Stimulated activated CD4-positive, alpha-beta T cell treated with anti-CD3 and anti-CD28 coated beads, TNF-alpha, amount 100 ng/mL, for 24 hours (primary cell): Measurements from ENCODE around the gene ZC3H6.
A peak's percentile ranks its signal among the peaks of the same experiment; 100 is the strongest.

ENCODE experiments used
- DNase-seq, 3 experiments: peaks; one replicate each; pipeline ENCODE4 v3.0.0-alpha.2; 2020; ENCODE audit warnings: low read depth in 3 of 3

The ZC3H6 gene, protein sequence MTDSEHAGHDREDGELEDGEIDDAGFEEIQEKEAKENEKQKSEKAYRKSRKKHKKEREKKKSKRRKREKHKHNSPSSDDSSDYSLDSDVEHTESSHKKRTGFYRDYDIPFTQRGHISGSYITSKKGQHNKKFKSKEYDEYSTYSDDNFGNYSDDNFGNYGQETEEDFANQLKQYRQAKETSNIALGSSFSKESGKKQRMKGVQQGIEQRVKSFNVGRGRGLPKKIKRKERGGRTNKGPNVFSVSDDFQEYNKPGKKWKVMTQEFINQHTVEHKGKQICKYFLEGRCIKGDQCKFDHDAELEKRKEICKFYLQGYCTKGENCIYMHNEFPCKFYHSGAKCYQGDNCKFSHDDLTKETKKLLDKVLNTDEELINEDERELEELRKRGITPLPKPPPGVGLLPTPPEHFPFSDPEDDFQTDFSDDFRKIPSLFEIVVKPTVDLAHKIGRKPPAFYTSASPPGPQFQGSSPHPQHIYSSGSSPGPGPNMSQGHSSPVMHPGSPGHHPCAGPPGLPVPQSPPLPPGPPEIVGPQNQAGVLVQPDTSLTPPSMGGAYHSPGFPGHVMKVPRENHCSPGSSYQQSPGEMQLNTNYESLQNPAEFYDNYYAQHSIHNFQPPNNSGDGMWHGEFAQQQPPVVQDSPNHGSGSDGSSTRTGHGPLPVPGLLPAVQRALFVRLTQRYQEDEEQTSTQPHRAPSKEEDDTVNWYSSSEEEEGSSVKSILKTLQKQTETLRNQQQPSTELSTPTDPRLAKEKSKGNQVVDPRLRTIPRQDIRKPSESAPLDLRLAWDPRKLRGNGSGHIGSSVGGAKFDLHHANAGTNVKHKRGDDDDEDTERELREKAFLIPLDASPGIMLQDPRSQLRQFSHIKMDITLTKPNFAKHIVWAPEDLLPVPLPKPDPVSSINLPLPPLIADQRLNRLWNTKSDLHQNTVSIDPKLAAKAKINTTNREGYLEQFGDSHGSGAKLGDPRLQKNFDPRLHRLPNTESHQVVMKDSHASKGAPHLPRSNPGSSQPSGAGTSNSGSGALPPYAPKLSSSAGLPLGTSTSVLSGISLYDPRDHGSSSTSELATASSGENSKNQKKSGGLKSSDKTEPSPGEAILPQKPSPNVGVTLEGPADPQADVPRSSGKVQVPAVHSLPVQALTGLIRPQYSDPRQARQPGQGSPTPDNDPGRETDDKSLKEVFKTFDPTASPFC

DNA sequence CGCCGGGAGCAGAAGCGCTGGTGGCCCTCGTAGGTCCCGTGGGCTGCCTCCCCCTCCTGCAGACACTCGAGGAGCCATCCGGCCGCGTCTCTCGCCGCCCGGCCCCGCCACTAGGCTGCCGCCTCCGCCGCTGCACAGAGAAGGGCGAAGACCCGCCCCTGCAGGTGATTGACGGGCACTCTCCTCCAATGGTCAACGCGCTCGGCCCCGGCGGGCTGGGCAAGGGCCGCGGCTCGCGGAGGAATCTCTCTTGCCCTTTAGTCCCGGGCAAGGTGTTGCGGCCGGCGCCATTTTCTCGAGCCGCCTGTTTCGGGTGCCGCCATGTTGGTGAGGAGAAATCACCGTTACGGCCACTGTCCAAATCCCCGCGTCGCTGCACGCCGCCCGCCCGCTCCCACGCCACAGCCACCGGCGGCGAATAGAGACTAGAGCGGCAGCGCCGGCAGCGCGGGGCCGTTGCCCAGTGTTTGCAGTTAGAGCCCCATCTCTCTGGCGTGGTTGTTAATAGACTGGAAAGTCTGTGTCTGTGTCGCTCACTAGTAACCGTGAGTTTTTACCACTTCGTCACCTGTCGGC lies at the start of gene ZC3H6:
Gene ZC3H6 (plus strand): TSS at position 287 of the 576 bp plus-strand sequence. CDS start 398 bp downstream, outside the sequence.
- peak; percentile 99 for DNase-seq

DNA sequence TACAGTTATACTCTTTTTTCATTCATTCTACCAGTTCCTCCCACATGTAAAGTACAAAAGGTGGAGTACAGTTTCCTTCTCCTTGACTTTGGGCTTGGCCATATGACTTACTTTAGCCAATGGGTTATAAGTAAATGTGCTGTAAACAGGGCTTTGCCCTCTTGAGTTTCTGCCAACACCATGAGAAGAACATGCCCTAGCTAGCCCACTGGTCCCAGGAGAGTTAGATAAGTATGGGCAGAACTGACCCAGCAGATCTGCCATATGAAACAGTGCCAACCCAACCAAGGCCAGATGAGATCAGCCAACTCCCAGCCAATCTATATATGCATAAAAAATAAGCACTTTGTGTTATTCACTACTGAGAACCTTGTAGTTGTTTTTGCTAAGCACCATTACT lies 46.0 kb upstream of the ZC3H6 start:
- DNase-seq: no peak

DNA sequence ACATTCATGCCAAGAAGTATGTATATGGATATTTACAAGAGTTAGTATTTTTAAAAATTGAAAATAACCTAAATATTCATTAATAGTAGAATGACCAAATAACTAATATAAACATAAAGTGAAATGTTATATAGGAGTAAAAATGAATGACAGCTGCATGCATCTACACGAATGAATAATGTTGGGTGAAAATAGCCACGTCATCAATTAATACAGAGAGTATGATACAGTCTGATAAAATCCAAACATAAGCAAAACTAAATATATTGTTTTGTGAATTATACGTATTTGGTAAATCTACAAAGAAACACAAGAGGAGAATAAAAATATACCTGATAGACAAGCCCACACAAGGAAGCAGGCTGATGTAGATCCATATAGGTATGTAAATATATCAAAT lies 45.0 kb upstream of the ZC3H6 start:
- no peak for DNase-seq

DNA sequence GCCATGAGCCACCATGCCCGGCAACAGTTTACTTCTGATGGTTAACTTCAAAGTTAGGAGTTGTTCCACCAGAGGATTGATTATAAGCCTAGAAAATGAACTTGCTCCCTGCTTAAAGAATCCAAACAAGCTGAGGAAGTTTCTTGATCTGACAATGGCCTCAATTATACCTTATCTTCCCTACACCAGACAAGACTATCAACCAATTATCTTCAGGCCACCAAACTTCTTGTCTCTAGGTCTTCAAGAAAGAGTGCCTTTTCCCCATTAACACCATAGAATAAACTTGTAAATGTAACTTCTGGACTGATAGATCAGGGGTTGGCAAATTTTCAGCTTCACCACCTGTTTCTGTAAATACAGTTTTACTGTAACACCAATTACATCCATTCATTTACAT lies 35.5 kb upstream of the ZC3H6 start:
- DNase-seq: no peak

DNA sequence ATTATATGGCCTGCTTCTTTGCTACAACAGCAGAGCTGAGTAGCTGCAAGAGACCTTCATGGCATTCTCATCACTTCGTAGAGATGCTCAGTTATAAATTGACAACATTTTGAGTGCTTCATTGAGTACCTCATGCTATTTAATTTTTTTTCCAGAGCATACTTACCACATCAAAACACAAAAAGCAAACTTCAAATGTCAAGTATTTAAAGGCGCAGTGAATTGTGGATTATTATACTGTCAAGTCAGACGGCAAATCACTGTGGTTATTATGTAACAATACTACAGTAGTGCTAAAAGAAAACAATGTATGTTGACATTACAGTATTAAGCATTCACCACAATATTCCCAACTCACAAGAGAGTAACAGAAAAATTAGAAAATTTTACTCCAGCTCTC lies 33.0 kb upstream of the ZC3H6 start:
- no peak for DNase-seq

DNA sequence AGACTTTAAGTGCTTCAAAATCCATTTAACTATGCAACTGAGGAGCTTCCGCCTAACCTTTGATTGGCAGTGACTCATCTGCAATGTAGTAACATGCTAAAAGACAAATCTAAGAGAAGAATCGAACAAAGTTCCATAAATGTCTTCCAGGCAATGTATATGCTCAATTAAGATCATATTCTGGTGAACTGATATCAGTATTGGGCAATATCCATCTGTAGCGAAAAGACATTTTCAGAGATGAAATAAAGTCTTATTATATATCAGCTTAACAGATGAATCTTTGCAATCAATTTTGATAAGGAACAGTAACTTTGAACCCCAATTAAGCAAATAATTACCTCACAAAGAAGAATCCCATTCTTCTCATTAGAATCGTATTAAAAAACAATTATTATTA lies 32.2 kb upstream of the ZC3H6 start:
- DNase-seq: no peak

DNA sequence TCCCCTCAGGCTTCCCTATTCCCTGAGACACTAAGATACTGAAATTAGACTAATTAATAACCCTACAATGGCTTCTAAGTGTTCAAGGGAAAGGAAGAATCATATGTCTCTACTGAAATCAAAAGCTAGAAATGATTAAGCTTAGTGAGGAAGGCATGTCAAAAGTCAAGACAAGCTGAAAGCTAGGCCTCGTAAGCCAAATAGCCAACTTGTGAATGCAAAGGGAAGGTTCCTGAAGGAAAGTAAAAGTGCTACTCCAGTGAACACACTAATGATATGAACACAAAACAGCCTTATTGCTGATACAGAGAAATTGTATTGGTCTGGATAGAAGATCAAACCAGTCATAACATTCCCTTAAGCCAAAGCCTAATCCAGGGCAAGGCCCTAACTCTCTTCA lies 30.5 kb upstream of the ZC3H6 start:
- no peak for DNase-seq

DNA sequence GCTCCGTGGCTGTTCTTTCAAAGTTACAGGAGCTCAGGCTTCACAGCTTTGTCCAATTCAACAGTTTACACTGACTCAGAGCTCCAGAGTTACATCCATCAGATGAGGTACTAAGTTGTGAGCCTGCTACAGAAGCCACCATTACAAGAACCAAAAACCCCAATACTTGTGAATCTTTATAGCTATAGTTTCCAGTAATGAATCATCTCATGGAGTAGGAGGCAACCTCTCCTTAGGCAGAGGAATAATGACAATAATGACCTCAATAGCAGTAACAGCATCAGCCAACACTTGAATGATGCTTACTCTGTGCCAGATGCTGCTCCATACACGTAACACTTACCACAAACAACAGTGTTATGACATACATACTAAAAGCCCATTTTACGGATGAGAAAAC lies 24.1 kb upstream of the ZC3H6 start:
- DNase-seq: no peak

DNA sequence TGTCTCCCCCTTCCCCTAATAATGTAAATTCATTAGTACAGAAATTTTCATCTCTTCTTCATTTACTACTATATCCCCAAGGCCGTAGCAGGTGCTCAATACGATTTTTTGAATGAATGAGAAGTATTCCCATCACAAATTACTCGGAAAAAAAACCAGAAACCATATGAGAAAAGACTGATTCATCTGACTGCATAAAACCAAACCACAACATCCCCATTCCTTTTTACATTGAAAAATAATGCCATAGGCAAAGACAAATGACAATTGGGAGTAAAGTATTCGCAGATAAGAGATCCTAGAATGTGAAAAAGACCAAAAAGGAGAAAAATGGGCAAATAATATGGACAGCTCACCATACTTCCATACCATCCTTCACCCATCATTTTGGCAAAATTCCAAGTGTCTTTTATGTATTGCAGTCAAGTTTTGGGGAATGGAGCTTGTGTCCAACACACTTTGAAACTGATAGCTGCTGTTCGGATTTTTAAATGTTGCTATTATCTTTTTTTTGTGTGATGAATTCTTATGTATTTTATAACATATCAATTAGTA lies 22.1 kb upstream of the ZC3H6 start:
- DNase-seq: no peak

DNA sequence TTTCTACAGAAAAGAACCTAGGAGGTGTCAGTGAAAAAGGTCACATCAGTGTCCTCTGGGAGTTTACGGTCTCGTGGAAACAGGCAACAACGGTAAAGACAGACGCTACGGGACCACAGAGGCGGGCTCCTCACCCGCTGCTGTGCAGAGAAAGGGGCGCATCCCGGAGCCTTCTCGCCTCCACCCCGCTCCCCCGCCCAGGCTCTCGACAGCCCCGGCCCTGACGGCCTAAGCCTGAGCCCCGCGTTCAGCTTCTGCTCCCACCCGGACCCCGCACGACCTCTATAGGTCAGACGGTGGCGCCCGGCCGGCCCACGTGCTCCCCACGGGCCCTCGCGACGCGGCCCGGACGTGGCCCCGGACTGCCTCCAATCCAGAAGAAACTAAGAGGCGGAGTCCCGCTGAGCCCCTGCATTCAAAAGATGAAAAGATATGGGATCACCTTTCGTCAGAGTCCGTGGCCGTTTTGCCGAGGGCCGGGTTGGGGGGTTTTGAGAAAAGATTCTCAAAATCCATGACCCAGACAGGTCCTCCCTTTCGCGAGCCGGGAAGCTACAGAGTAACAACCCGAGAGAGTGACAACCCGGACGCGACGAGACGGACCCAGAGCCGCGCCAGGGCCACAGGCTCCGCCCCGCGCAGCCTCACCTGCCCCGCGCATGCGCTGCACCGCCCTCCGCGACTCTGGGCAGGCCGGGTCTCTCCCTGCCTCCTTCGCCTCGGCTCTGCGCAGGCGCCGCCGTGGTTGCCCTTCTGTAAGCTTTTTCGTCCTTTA lies 20.7 kb upstream of the ZC3H6 start, which contains the start of gene ZC3H8:
Gene ZC3H8 (minus strand): TSS at position 577 of the 775 bp plus-strand sequence. CDS start 61 bp downstream, at position 516.
- peak; percentile 90 to 95 (median 91) for DNase-seq

DNA sequence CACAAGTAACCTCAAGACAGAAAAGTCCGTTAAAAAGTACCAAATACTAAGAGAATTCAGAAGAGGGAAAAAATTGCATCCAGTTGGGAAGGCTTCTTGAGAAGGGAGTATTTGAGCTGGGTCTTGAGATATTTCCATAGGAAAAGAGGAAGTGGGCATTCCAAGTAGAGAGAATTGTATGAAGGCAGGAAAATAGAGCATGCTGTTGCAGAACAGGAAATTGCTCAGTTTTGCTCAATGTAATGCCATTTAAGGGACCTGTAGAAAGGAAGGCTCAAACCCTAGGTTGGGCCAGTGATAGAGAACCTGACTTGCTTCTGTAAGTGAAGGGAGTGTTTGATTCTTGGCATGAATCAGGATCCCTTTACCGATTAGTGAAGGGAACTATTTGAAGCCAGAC lies 19.5 kb upstream of the ZC3H6 start:
- no peak for DNase-seq

DNA sequence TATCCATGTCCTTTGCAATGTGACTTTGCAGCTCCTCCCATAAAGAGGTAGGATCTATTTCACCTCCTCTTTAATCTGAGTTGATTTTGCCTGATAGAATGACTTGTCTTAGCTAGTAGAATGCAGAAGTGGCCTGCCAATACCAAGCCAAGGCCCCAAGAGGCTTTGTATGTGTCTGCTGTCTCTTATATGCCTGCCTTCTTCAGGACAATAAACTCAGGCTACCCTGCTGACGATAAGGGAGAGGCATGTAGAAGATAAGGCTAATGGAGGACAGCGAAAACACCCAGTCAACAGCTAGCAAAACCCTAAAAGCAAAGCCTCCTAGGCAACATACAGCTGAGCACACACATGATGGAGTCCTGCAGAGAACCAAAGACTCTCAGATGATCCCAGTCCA lies 18.7 kb upstream of the ZC3H6 start:
- DNase-seq: no peak

DNA sequence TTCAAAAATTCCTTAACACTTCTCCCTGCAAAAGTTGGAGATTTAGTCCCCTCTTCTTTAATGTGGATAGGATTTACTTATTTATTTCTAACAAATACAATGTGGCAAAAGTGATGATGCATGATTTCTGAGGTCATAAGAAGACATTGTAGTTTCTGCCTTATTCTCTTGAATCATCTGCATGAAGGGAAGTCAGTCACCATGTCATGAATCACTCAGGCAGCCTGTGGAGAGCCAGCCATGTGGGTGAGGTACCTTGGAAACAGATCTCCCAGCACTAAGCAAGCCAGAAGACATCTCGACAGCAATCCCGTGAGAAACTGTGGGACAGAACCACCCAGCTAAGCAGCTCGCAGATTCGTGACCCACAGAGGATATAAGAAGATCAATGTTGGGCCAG lies 17.8 kb upstream of the ZC3H6 start:
- no peak for DNase-seq

DNA sequence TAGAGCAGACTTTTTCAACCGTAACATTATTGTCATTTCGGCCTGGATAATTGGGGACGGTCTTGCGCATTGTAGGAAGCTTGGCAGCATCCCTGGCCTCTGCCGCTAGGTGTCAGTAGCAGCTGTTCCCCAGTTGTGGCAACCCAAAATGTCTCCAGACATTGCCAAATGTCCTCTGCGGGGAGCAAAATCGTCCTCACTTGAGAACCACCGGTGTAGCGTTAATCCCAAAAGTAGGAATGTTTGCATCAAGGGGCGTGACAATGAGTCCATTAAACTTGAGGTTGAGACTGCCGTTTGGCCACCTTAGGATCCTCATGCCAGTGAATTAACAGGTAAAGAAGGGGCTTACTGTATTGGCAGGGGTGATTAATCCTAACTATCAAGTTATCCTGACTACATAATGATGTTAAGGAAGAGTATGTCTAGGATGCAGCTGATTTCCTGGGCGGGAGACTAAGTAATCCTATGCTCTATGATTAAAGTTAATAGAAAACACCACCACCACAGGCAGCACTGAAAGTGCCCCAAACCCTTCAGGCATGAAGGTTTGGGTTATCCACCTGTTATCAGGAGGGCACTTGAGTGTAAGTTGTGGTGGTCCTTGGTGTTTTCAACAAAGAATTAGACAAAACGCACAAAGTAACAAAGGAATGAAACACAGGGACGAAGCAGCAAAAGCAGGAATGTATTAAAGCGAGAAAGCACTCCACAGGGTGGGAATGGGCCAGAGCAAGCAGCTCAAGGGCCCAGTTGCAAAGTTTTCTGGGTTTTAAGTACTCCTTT lies 15.7 kb upstream of the ZC3H6 start:
- peak; percentile 62 to 84 (median 73) for DNase-seq

DNA sequence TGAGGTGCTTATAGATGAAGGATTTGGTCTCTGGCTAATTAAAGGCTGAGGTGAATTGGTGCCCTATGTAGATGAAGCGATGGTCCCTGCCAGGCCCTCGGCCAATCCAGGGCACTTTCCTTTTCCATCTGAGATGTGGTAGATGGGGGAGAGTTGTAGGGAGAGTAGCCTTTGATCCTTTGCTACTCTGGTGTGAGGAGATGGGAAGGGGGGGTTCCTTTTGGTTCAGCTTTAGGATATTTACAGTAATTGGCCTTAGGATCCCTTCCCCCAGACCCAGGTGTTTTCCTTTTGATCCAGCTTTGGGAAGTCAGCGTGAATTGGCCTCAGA lies 15.1 kb upstream of the ZC3H6 start:
- DNase-seq: no peak

DNA sequence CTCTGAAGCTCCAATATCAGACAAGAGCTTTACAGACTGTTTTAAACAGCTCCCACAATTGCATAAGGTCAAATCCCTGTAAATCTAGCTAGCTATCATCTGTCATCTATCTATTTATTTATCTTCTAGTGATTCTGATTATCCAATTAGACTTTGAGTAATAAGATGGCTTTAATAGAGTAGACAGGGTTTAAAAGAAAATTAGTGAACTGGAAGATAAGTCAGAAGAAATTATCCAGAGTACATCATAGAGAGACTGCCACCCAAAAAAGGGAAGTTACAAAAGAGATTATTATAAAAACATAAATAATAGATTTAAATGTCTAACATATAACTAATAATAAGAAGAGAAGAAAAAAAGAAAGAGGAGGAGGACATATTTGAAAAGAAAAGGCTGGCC lies 12.5 kb upstream of the ZC3H6 start:
- DNase-seq: no peak

DNA sequence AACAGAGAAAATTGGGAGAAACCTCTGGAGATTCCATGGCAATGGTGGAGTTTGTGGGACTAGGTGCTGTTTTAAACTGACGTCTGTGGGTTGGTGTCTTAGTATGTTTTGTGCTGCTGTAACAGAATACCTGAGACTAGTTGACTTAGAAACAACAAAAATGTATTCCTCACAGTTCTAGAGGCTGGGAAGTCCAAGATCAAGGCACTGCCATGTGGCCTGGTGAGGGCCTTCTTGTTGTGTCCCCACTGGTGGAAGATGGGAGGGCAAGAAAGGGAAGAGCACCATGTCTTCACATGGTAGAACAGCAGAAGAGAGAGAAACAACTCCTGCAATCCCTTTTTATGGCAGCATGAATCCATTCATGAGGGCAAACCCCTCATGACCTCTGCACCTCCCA lies 6.8 kb upstream of the ZC3H6 start:
- DNase-seq: no peak

DNA sequence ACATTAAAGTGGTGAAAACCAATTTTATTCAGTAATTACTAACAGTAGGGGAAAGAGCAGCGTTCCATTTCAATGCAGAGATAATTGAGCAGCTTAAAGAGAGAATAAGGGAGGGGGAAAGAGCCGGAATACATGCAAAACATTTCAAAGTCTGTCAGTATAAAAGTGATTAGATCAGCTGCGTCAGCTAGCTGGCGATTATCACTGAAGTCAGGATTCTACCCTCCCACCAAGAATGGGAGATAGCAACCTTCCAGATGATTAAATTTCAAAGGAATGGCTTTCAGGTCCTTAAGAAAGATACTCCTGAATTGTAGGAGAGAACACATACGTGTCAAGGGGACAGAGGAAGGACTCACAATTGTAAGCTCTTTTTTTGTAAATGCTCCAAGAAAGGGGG lies 2.7 kb upstream of the ZC3H6 start:
- DNase-seq: no peak

DNA sequence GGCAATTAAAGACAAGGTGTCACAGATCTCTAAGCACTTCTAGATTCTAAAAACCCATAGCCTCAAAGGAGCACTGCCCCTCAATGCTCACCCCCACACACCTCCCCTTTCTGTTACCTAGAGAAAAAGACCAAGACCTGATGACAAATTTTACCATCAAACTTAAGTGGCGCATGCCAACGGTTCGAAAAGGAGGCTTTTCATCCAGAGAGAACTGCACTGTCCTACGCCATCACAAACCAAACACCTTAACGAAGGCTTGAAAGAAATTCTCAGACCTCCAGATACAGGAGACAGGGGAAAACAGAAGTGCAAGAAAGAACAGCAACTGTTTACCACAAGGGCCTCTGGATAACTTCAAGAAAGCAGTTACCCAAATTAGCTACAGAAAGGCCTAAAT lies 2.0 kb upstream of the ZC3H6 start:
- no peak for DNase-seq
